Pancreas (tissue), 10 donors: ENCODE measurements around the gene GRM4. TPM values are rescaled to one million over a fixed set of nuclear protein-coding genes. Genes with fewer than 3 reads are reported as not detected.

Experiments used
- ATAC-seq, 4 donors: fragments of 200-7000 bp; cut with Tn5 transposase; one replicate each; pipeline versions ENCODE4 v1.8.0 to v1.9.1; 2020; ENCODE audit warnings: mild to moderate bottlenecking in 4 of 4, moderate library complexity in 4 of 4
- DNase-seq, 6 donors: peaks; one replicate each; pipeline ENCODE4 v3.0.0-alpha.2; 2020
- FAIRE-seq: peaks from 2 replicates; lab custom pipeline; 2012; peaks lifted over from hg19 to GRCh38; lab: Jason Lieb, UNC
- H3K27ac ChIP-seq, 4 donors: fragments of 200-600 bp; sonication (generic); 1 replicate in 3 of 4; 2 replicates in 1 of 4; pipeline versions ENCODE4 v1.5.0 to v1.8.0; 2020
- H3K27me3 ChIP-seq, 4 donors: fragments of 200-600 bp; one replicate each; pipeline ENCODE4 v1.8.0; 2021
- H3K36me3 ChIP-seq, 3 donors: fragments of 200-600 bp; sonication (generic) in 1 of 3; one replicate each; pipeline versions ENCODE4 v1.5.0 to v1.8.0; 2020 to 2021
- H3K4me1 ChIP-seq, 3 donors: fragments of 200-600 bp; one replicate each; pipeline ENCODE4 v1.8.0; 2021
- H3K4me3 ChIP-seq, 4 donors: fragments of 200-600 bp; sonication (generic) in 2 of 4; one replicate each; pipeline versions ENCODE4 v1.5.0 to v1.8.0; 2020 to 2021
- H3K9me3 ChIP-seq, 4 donors: fragments of 200-600 bp; one replicate each; pipeline ENCODE4 v1.8.0; 2021
- WGBS, 2 donors: extraction: QIAGEN DNeasy Blood & Tissue Kit; methylation state at CpG; one replicate each; pipeline ENCODE4 v1.1.7; 2013; 5-methylcytosine and 5-hydroxymethylcytosine counted together
- intact Hi-C, 3 donors: fragments of 100-400 bp; cut with DNase I; formaldehyde crosslinking; loops; one replicate each; pipeline versions ENCODE4 v1.11.1 to v1.14.2; 2022
- polyA plus RNA-seq, 2 donors: library from polyadenylated mRNA; stranded (reverse); fragments of 200-250 nt; gene quantifications; one replicate each; pipeline ENCODE4 v1.2.3, GENCODE V29; 2013
- total RNA-seq, 6 donors: library from RNA; stranded (reverse); fragmentation: NEBNext Ultra II Directional in 4 of 6; extraction: Animal tissue kit (Norgen Biotek cat#: 25700) in 4 of 6; gene quantifications; one replicate each; pipeline versions ENCODE4 v1.2.1 to v1.2.4, GENCODE V29; 2021 to 2023
- TF ChIP-seq, protein P1 (sequence below), 4 donors: fragments of 200-600 bp; sonication (generic) in 3 of 4; IDR thresholded peaks; one replicate each; pipeline versions ENCODE4 v1.5.0 to v1.8.0; 2021; ENCODE audit warnings: antibody characterized with exemption in 4 of 4
- donor health status: healthy with polysubstance abuse.
- donor health status: DM: no; HTN: no; CAD: no; lungs with moderate emphysema.
- donor health status: DM: no; HTN: no; CAD: no.
- donor health status: control.
- donor health status: control.
- donor health status: Bipolar disorder and iron deficiency.
- donor health status: DM: yes; HTN: yes; CAD: no.
- donor health status: DM: no; HTN: no; CAD: no.
- donor health status: DM: no; HTN: no; CAD: no.
- donor health status: DM: yes; HTN: yes; CAD: no.

The GRM4 gene
- total and polyA plus RNA-seq, 8 donors, result 0.23 to 6.8 (median 1.3) TPM

DNA sequence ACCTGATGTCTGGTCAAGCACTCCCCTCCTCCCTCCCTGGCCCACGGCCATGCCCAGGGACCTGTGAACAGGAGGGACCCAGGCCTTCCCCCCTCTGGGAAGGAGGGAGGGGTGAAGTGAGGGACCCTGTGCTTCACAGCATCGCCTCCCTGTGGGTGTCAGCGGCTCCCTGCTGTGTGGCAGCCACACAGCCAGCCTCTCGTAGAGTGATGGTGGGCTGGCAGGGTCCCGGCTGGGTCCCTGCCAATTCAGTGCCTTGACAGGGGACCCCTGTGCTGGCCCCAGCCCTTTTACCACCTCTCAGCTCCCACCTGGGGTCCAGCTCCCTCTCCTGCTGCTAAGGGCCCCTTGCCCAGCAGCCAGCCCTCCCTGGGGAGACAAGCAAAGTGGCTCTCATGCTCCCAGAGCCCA lies 31.3 kb upstream of the GRM4 start:
- H3K27ac ChIP-seq, result no peak overlapping the region
- no peak for ATAC-seq
- H3K36me3 ChIP-seq, result no peaks in the 10 kb centered on the region
- intact Hi-C loops, result no loop called here
- TF ChIP-seq, protein P1, sequence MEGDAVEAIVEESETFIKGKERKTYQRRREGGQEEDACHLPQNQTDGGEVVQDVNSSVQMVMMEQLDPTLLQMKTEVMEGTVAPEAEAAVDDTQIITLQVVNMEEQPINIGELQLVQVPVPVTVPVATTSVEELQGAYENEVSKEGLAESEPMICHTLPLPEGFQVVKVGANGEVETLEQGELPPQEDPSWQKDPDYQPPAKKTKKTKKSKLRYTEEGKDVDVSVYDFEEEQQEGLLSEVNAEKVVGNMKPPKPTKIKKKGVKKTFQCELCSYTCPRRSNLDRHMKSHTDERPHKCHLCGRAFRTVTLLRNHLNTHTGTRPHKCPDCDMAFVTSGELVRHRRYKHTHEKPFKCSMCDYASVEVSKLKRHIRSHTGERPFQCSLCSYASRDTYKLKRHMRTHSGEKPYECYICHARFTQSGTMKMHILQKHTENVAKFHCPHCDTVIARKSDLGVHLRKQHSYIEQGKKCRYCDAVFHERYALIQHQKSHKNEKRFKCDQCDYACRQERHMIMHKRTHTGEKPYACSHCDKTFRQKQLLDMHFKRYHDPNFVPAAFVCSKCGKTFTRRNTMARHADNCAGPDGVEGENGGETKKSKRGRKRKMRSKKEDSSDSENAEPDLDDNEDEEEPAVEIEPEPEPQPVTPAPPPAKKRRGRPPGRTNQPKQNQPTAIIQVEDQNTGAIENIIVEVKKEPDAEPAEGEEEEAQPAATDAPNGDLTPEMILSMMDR (IDR thresholded peaks at IDR 0.05), result no peak
- no peak for FAIRE-seq
- no peaks in the 10 kb centered on the region for H3K4me1 ChIP-seq
- H3K27me3 ChIP-seq, result no peaks in the 10 kb centered on the region
- H3K9me3 ChIP-seq, result no peaks in the 10 kb centered on the region
- H3K4me3 ChIP-seq, result no peak overlapping the region
- DNase-seq, result no peak
- WGBS, 2 donors, result 71 to 88% methylated on average over 3 to 5 of the region's 5 CpGs

DNA sequence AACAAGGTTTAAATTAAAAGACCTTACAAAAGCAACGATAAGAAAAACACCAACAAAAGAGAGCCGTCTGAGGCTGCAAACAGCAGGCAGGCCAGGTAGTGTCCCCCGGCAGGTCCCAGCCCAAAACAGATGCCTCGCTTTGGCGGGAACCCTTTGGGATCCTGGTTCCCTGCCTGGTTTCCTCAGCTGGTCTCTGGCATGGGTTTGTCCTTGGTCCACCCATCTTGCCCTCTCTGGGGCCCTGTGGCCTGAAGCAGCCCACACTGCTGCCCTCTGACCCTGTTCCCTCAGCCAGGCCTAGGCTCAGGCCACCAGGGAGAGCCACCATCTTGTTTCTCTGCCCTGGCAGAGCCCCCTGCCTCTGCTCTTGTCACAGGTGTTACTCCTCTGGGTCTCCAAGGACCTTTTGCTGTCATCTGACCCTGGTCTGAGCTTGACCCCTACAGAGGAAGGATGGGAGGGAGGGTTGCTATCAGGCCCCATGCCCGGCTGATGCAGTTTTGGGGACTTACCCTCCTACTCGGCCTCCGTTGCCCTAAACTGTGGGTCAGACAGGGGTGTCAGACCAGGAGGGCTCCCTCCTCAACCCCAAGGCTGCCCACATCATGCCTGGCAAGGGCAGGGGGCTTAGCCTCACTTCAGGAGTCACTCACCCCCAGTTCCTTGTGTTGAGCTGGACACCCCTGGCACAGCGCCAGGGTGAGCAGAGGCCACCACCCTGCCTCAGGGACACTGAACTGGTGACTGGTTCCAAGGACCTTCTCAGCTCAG lies 30.6 kb upstream of the GRM4 start:
- no peak for FAIRE-seq
- no peak overlapping the region for H3K4me3 ChIP-seq
- WGBS, 2 donors, result 70 to 81% methylated on average over 9 of the region's 9 CpGs
- no peak for DNase-seq
- no peaks in the 10 kb centered on the region for H3K4me1 ChIP-seq
- H3K9me3 ChIP-seq, result no peaks in the 10 kb centered on the region
- H3K27ac ChIP-seq, result no peak overlapping the region
- intact Hi-C loops, result no loop called here
- no peak for ATAC-seq
- H3K36me3 ChIP-seq, result no peaks in the 10 kb centered on the region
- no peaks in the 10 kb centered on the region for H3K27me3 ChIP-seq
- TF ChIP-seq, protein P1 (IDR thresholded peaks at IDR 0.05), result no peak

DNA sequence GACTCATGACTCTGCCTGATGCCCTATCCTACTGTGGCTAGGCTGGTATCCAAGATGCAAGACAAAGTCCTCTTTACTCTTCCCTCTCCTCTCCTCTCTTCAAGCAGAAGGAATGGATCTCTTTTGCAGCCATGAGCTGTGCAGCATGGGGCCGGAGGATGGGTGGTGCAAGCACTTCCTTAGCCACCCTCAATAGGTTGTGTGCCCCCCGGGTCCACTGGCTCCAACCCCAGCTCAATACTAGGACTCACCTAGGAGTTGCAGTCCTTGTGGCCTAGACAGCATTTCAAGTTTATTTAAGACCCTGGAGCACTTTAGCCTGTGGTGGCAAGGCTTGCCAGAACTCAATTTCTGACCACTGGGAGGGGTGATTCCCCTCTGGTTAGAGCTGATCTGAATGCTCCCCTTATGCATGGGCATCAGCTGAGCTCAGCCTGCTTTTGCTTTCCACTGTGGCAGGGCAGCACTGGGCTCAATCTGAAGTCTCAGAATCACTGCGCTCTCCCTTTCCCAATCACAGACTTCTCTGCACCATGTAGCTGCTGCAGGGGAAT lies 29.0 kb upstream of the GRM4 start:
- WGBS, 2 donors, result 88 to 92% methylated on average over 3 of the region's 3 CpGs
- no peak for ATAC-seq
- no peak for DNase-seq

DNA sequence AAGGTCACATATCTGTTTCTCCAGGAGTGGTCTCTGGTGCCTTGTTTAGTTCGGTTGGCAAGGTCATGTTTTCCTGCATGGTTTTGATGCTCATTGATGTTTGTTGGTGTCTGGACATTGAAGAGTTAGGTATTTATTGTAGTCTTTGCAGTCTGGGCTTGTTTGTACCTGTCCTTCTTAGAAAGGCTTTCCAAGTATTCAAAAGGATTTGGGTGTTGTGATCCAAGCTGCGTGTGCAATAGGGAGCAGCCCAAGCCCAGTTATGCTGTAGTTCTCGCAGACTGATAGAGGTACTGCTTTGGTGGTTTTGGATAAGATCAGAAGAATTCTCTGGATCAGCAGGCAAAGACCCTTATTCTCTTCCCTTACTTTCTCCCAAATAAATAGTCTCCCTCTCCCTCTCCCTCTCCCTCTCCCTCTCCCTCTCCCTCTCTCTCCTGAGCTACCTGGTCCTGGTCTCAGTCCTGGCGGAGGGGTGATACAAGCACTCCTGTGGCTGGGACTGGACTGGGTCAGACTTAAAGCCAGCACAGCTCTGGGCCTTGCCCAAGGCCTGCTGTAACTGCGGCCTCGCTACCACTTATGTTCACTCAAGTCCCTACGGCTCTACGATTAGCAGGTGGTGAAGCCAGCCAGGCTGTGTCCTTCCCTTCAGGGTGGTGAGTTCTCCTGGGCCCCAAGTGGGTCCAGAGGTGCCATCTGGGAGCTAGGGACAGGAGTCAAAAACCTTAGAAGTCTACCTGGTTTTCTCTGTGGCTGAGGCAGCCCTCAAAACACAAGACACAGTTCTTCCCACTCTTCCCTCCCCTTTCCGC lies 27.3 kb upstream of the GRM4 start:
- Histone ChIP-seq H3K9me3 (no peaks in the 10 kb centered on the region), H3K4me3 (no peak overlapping the region), H3K27me3 (no peaks in the 10 kb centered on the region), H3K27ac (no peak overlapping the region), H3K4me1 (no peaks in the 10 kb centered on the region), H3K36me3 (no peaks in the 10 kb centered on the region)
- TF ChIP-seq, protein P1 (IDR thresholded peaks at IDR 0.05), result no peak
- no peak for ATAC-seq
- no peak for FAIRE-seq
- intact Hi-C loops, result no loop called here
- DNase-seq, result no peak
- WGBS, 2 donors, result 66 to 92% methylated on average over 8 to 9 of the region's 9 CpGs

More for the DNA sequence above, 29.0 kb upstream of the GRM4 start:
- intact Hi-C loops, result no loop called here
- H3K36me3 ChIP-seq, result no peaks in the 10 kb centered on the region
- H3K27ac ChIP-seq, result no peak overlapping the region
- TF ChIP-seq, protein P1 (IDR thresholded peaks at IDR 0.05), result no peak
- no peaks in the 10 kb centered on the region for H3K27me3 ChIP-seq
- H3K4me3 ChIP-seq, result no peak overlapping the region
- FAIRE-seq, result no peak
- no peaks in the 10 kb centered on the region for H3K4me1 ChIP-seq
- no peaks in the 10 kb centered on the region for H3K9me3 ChIP-seq
